ENCODE data around the gene EIF1B.

GRCh38 chr3:40333852-40334251, 24.3 kb downstream of the EIF1B start:
- no peak for TF ChIP-seq REST (IDR thresholded peaks at IDR 0.05; ENCODE audit: insufficient replicate concordance, low read depth)
- TF ChIP-seq CTCF (IDR thresholded peaks at IDR 0.05; ENCODE audit: insufficient read depth, low read length), result no peak

Measured in HL-60 (cell line).